Astrocyte (in vitro differentiated cells and primary cell): ENCODE measurements around the gene MYH9.
"Not testable (repeated sequence)": the region's sequence is repeated elsewhere in the genome, so short reads cannot be mapped to it uniquely, and the experiment has no call there.

Source experiments
- EZH2 ChIP-seq: IDR thresholded peaks from 2 replicates; pipeline ENCODE4 v1.6.1; 2012; ENCODE audit warnings: mild to moderate bottlenecking, low read length, inconsistent platforms; ENCODE audit not compliant: insufficient read depth
- TF ChIP-seq, protein P1 (sequence below): IDR thresholded peaks from 2 replicates; pipeline ENCODE4 v1.5.1; 2011; ENCODE audit warnings: low read depth, mild to moderate bottlenecking, inconsistent platforms, low read length, moderate library complexity; ENCODE audit not compliant: insufficient read depth

GRCh38 chr22:36250292-36250960 lies 137.3 kb downstream of the MYH9 start:
- TF ChIP-seq, protein P1, sequence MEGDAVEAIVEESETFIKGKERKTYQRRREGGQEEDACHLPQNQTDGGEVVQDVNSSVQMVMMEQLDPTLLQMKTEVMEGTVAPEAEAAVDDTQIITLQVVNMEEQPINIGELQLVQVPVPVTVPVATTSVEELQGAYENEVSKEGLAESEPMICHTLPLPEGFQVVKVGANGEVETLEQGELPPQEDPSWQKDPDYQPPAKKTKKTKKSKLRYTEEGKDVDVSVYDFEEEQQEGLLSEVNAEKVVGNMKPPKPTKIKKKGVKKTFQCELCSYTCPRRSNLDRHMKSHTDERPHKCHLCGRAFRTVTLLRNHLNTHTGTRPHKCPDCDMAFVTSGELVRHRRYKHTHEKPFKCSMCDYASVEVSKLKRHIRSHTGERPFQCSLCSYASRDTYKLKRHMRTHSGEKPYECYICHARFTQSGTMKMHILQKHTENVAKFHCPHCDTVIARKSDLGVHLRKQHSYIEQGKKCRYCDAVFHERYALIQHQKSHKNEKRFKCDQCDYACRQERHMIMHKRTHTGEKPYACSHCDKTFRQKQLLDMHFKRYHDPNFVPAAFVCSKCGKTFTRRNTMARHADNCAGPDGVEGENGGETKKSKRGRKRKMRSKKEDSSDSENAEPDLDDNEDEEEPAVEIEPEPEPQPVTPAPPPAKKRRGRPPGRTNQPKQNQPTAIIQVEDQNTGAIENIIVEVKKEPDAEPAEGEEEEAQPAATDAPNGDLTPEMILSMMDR, result not testable (repeated sequence)
- not testable (repeated sequence) for TF ChIP-seq EZH2
